Measurements from ENCODE around the gene CDYL.
A peak's percentile ranks its signal among the peaks of the same experiment; 100 is the strongest.

CDYL gene

GRCh38 chr6:4776131-4776492, at the start of gene CDYL:
TSS of gene CDYL (plus strand) at chr6:4776404. CDS start at chr6:4776784, 380 bp downstream.
- no peak for TF ChIP-seq EZH2 (IDR thresholded peaks at IDR 0.05; ENCODE audit: borderline replicate concordance, low read length)
- TF ChIP-seq CTCF (IDR thresholded peaks at IDR 0.05; ENCODE audit: low read length), result no peak
- peaks cover 11% of the 10 kb centered on the region; the same call in 1 of the 2 replicates for H3K36me3 ChIP-seq (ENCODE audit: insufficient read depth, low read length)
- H3K4me1 ChIP-seq (ENCODE audit: insufficient read depth, low read length, severe bottlenecking), result peaks cover 10% of the 10 kb centered on the region
- no peak within 1 kb of the TSS for H3K27ac ChIP-seq (ENCODE audit: low read depth, low read length, poor library complexity, severe bottlenecking)
- peak within 1 kb of the TSS; percentile 92 for H3K4me2 ChIP-seq (ENCODE audit: low read length)
- no peaks in the 10 kb centered on the region for H3K9me2 ChIP-seq (ENCODE audit: low read depth, low read length)
- peak within 1 kb of the TSS; percentile 67 for H3K4me3 ChIP-seq (ENCODE audit: low read depth, low read length, poor library complexity, severe bottlenecking)
- peaks cover 10% of the 10 kb centered on the region for H3K9me3 ChIP-seq (ENCODE audit: low read length)
- H3F3A ChIP-seq (ENCODE audit: insufficient read depth, low read length), result no peaks in the 10 kb centered on the region
- H3K9ac ChIP-seq (ENCODE audit: low read length), result peak within 1 kb of the TSS; percentile 57
- H4K20me1 ChIP-seq (ENCODE audit: insufficient read depth, low read length), result no peaks in the 10 kb centered on the region
- H3K27me3 ChIP-seq (ENCODE audit: insufficient read depth, low read length), result peaks cover 6% of the 10 kb centered on the region; the same call in 1 of the 2 replicates
- no peaks in the 10 kb centered on the region for H3K79me2 ChIP-seq (ENCODE audit: insufficient read depth, low read length)
- H2AFZ ChIP-seq (ENCODE audit: low read length), result no peak within 1 kb of the TSS

GRCh38 chr6:4726645-4727044, 49.6 kb upstream of the CDYL start:
- H4K20me1 ChIP-seq (ENCODE audit: insufficient read depth, low read length), result no peaks in the 10 kb centered on the region
- no peaks in the 10 kb centered on the region for H3K9me3 ChIP-seq (ENCODE audit: low read length)
- no peaks in the 10 kb centered on the region for H3K79me2 ChIP-seq (ENCODE audit: insufficient read depth, low read length)
- no peak overlapping the region for H3K4me3 ChIP-seq (ENCODE audit: low read depth, low read length, poor library complexity, severe bottlenecking)
- no peak overlapping the region for H3K9ac ChIP-seq (ENCODE audit: low read length)
- TF ChIP-seq CTCF (IDR thresholded peaks at IDR 0.05; ENCODE audit: low read length) (no peak), EZH2 (IDR thresholded peaks at IDR 0.05; ENCODE audit: borderline replicate concordance, low read length) (no peak)
- H3K27me3 ChIP-seq (ENCODE audit: insufficient read depth, low read length), result no peaks in the 10 kb centered on the region
- no peak overlapping the region for H3K4me2 ChIP-seq (ENCODE audit: low read length)
- H2AFZ ChIP-seq (ENCODE audit: low read length), result no peak overlapping the region
- no peaks in the 10 kb centered on the region for H3K9me2 ChIP-seq (ENCODE audit: low read depth, low read length)
- H3K27ac ChIP-seq (ENCODE audit: low read depth, low read length, poor library complexity, severe bottlenecking), result no peak overlapping the region
- no peaks in the 10 kb centered on the region for H3F3A ChIP-seq (ENCODE audit: insufficient read depth, low read length)
- no peaks in the 10 kb centered on the region for H3K4me1 ChIP-seq (ENCODE audit: insufficient read depth, low read length, severe bottlenecking)
- no peaks in the 10 kb centered on the region for H3K36me3 ChIP-seq (ENCODE audit: insufficient read depth, low read length)

- Histone ChIP-seq H3K36me3 (ENCODE audit: insufficient read depth, low read length) (no peaks in the 10 kb centered on the region), H3K27ac (ENCODE audit: low read depth, low read length, poor library complexity, severe bottlenecking) (no peak overlapping the region), H2AFZ (ENCODE audit: low read length) (no peak overlapping the region), H3K4me1 (ENCODE audit: insufficient read depth, low read length, severe bottlenecking) (no peaks in the 10 kb centered on the region), H3K4me3 (ENCODE audit: low read depth, low read length, poor library complexity, severe bottlenecking) (no peak overlapping the region), H3F3A (ENCODE audit: insufficient read depth, low read length) (no peaks in the 10 kb centered on the region), H3K27me3 (ENCODE audit: insufficient read depth, low read length) (no peaks in the 10 kb centered on the region), H3K4me2 (ENCODE audit: low read length) (no peak overlapping the region), H3K9me2 (ENCODE audit: low read depth, low read length) (no peaks in the 10 kb centered on the region), H4K20me1 (ENCODE audit: insufficient read depth, low read length) (no peaks in the 10 kb centered on the region), H3K79me2 (ENCODE audit: insufficient read depth, low read length) (no peaks in the 10 kb centered on the region), H3K9ac (ENCODE audit: low read length) (no peak overlapping the region), H3K9me3 (ENCODE audit: low read length) (no peaks in the 10 kb centered on the region)
- TF ChIP-seq EZH2 (IDR thresholded peaks at IDR 0.05; ENCODE audit: borderline replicate concordance, low read length) (no peak), CTCF (IDR thresholded peaks at IDR 0.05; ENCODE audit: low read length) (no peak)
Observed at GRCh38 chr6:4727217-4727616, 49.0 kb upstream of the CDYL start.
